ENCODE data around the gene ATP8B3. TPM values are rescaled to one million over a fixed set of nuclear protein-coding genes. Genes with fewer than 3 reads are reported as not detected.
A peak's percentile ranks its signal among the peaks of the same experiment; 100 is the strongest.

The ATP8B3 gene
- total and polyA plus RNA-seq, 2 of the 13 experiments (the other 11 are each of a cell fraction or from before 2014, with no cell fraction given): 2.6 to 5.9 TPM

DNA sequence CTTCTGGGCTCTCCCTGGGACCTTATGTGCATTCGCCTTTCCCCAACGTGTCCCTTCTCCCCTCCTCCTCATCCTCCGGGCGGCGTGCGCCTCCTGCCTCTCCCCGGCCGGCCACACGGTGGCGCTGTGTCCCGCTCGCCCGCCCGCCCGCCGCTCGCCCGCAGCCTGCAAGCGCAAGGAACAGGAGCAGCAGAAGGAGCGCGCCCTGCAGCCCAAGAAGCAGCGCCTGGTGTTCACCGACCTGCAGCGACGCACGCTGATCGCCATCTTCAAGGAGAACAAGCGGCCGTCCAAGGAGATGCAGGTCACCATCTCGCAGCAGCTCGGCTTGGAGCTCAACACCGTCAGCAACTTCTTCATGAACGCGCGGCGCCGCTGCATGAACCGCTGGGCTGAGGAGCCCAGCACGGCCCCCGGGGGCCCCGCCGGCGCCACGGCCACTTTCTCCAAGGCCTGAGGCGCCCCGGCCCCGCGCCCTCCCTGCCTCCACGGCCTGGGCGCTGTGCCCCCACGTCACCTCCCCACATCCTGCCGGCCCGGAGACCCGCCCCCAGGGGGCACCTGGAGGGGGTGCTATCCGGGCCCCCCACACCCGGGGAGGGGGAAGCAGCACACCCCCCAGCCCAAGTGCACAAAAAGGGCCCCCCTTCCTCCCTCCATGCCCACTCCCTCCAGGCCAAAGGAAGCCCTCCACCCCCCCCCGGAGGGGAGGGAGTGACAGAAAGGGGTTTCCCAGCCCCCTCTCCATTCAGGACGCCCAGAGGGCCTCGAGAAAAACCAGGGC lies 36.9 kb downstream of the ATP8B3 start (continued):
- TF ChIP-seq ZNF557 (CRISPR knock-in tag; IDR thresholded peaks at IDR 0.05) (no peak), ISL2 (CRISPR knock-in tag; IDR thresholded peaks at IDR 0.05) (no peak), RBM39 (IDR thresholded peaks at IDR 0.05; ENCODE audit: low read depth, low read length, poor library complexity, severe bottlenecking) (no peak), SAP130 (CRISPR knock-in tag; IDR thresholded peaks at IDR 0.05; ENCODE audit: low read depth) (peak; percentile 22; the same call in 1 of the 2 replicates), HNRNPLL (IDR thresholded peaks at IDR 0.05; ENCODE audit: low read depth, low read length, poor library complexity, severe bottlenecking) (peak; percentile 60), SALL1 (CRISPR knock-in tag; IDR thresholded peaks at IDR 0.05) (peak; percentile 62), ZNF136 (CRISPR knock-in tag; IDR thresholded peaks at IDR 0.05; ENCODE audit: low read depth) (no peak), ZNF558 (CRISPR knock-in tag; IDR thresholded peaks at IDR 0.05; ENCODE audit: borderline replicate concordance) (no peak), HNRNPL (IDR thresholded peaks at IDR 0.05; ENCODE audit: low read depth, low read length) (no peak), LBX2 (CRISPR knock-in tag; IDR thresholded peaks at IDR 0.05; ENCODE audit: borderline replicate concordance) (no peak), HNRNPK (IDR thresholded peaks at IDR 0.05; ENCODE audit: low read depth, low read length, poor library complexity, severe bottlenecking) (peak; percentile 92), MTA1 (CRISPR knock-in tag; IDR thresholded peaks at IDR 0.05; ENCODE audit: borderline replicate concordance) (peak; percentile 15; the same call in 1 of the 2 replicates), THAP11 (CRISPR knock-in tag; IDR thresholded peaks at IDR 0.05) (peak; percentile 23; the same call in 1 of the 2 replicates), NRL (CRISPR knock-in tag; IDR thresholded peaks at IDR 0.05; ENCODE audit: borderline replicate concordance) (0 out of 2 replicates have a peak, but pooled peaks have one; percentile 19), PRPF4 (IDR thresholded peaks at IDR 0.05; ENCODE audit: low read depth, low read length, poor library complexity, severe bottlenecking) (no peak), IRF9 (CRISPR knock-in tag; IDR thresholded peaks at IDR 0.05; ENCODE audit: borderline replicate concordance) (no peak)
- TF ChIP-seq, protein P1, sequence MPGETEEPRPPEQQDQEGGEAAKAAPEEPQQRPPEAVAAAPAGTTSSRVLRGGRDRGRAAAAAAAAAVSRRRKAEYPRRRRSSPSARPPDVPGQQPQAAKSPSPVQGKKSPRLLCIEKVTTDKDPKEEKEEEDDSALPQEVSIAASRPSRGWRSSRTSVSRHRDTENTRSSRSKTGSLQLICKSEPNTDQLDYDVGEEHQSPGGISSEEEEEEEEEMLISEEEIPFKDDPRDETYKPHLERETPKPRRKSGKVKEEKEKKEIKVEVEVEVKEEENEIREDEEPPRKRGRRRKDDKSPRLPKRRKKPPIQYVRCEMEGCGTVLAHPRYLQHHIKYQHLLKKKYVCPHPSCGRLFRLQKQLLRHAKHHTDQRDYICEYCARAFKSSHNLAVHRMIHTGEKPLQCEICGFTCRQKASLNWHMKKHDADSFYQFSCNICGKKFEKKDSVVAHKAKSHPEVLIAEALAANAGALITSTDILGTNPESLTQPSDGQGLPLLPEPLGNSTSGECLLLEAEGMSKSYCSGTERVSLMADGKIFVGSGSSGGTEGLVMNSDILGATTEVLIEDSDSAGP (CRISPR knock-in tag; IDR thresholded peaks at IDR 0.05; ENCODE audit: borderline replicate concordance): peak; percentile 65; the same call in 1 of the 2 replicates
- TF ChIP-seq, protein P2, sequence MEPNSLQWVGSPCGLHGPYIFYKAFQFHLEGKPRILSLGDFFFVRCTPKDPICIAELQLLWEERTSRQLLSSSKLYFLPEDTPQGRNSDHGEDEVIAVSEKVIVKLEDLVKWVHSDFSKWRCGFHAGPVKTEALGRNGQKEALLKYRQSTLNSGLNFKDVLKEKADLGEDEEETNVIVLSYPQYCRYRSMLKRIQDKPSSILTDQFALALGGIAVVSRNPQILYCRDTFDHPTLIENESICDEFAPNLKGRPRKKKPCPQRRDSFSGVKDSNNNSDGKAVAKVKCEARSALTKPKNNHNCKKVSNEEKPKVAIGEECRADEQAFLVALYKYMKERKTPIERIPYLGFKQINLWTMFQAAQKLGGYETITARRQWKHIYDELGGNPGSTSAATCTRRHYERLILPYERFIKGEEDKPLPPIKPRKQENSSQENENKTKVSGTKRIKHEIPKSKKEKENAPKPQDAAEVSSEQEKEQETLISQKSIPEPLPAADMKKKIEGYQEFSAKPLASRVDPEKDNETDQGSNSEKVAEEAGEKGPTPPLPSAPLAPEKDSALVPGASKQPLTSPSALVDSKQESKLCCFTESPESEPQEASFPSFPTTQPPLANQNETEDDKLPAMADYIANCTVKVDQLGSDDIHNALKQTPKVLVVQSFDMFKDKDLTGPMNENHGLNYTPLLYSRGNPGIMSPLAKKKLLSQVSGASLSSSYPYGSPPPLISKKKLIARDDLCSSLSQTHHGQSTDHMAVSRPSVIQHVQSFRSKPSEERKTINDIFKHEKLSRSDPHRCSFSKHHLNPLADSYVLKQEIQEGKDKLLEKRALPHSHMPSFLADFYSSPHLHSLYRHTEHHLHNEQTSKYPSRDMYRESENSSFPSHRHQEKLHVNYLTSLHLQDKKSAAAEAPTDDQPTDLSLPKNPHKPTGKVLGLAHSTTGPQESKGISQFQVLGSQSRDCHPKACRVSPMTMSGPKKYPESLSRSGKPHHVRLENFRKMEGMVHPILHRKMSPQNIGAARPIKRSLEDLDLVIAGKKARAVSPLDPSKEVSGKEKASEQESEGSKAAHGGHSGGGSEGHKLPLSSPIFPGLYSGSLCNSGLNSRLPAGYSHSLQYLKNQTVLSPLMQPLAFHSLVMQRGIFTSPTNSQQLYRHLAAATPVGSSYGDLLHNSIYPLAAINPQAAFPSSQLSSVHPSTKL (CRISPR knock-in tag; IDR thresholded peaks at IDR 0.05): no peak
- TF ChIP-seq, protein P3, sequence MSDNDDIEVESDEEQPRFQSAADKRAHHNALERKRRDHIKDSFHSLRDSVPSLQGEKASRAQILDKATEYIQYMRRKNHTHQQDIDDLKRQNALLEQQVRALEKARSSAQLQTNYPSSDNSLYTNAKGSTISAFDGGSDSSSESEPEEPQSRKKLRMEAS (IDR thresholded peaks at IDR 0.05): peak; percentile 39; the same call in 1 of the 2 replicates
- TF ChIP-seq, protein P4, sequence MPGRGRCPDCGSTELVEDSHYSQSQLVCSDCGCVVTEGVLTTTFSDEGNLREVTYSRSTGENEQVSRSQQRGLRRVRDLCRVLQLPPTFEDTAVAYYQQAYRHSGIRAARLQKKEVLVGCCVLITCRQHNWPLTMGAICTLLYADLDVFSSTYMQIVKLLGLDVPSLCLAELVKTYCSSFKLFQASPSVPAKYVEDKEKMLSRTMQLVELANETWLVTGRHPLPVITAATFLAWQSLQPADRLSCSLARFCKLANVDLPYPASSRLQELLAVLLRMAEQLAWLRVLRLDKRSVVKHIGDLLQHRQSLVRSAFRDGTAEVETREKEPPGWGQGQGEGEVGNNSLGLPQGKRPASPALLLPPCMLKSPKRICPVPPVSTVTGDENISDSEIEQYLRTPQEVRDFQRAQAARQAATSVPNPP (CRISPR knock-in tag; IDR thresholded peaks at IDR 0.05): no peak
